Osteocyte (in vitro differentiated cells): ENCODE data around the gene SLC6A6. TPM values are rescaled to one million over a fixed set of nuclear protein-coding genes. Genes with fewer than 3 reads are reported as not detected.

Experiments used
- DNase-seq: peaks from one replicate; pipeline ENCODE4 v3.0.0; 2021; ENCODE audit warnings: mixed read lengths; ENCODE audit not compliant: unreplicated experiment; ENCODE audit errors: extremely low spot score
- H3K27ac Mint-ChIP-seq: one replicate; pipeline ENCODE4 v1.8.0; 2021; ENCODE audit warnings: mild to moderate bottlenecking, mixed read lengths; ENCODE audit not compliant: unreplicated experiment
- H3K27me3 Mint-ChIP-seq: one replicate; pipeline ENCODE4 v1.8.0; 2021; ENCODE audit warnings: mixed read lengths; ENCODE audit not compliant: unreplicated experiment
- H3K36me3 Mint-ChIP-seq: one replicate; pipeline ENCODE4 v1.8.0; 2021; ENCODE audit warnings: mixed read lengths; ENCODE audit not compliant: unreplicated experiment
- H3K4me1 Mint-ChIP-seq: one replicate; pipeline ENCODE4 v1.8.0; 2021; ENCODE audit warnings: mixed read lengths; ENCODE audit not compliant: unreplicated experiment
- H3K4me3 Mint-ChIP-seq: one replicate; pipeline ENCODE4 v1.8.0; 2021; ENCODE audit warnings: mild to moderate bottlenecking, moderate library complexity, mixed read lengths; ENCODE audit not compliant: unreplicated experiment
- H3K9me3 Mint-ChIP-seq: one replicate; pipeline ENCODE4 v1.8.0; 2021; ENCODE audit warnings: mixed read lengths; ENCODE audit not compliant: unreplicated experiment
- CTCF ChIP-seq: fragments of 200-600 bp; sonication (generic); IDR thresholded peaks from 2 replicates; pipeline ENCODE4 v1.5.0; 2021; ENCODE audit warnings: antibody characterized with exemption, mild to moderate bottlenecking, moderate library complexity
- total RNA-seq: library from RNA; stranded (reverse); gene quantifications from 2 replicates; pipeline ENCODE4 v1.2.1, GENCODE V29; 2021

Gene SLC6A6
- total RNA-seq, 1 donor from 2014 or later, result 41.9 TPM

GRCh38 chr3:14488286-14489041 is 86.1 kb downstream of the SLC6A6 start:
- no peak overlapping the region for H3K4me3 Mint-ChIP-seq
- peaks cover 5% of the 10 kb centered on the region for H3K4me1 Mint-ChIP-seq
- H3K27me3 Mint-ChIP-seq, result no peaks in the 10 kb centered on the region
- no peak overlapping the region for H3K27ac Mint-ChIP-seq
- no peak for TF ChIP-seq CTCF
- no peaks in the 10 kb centered on the region for H3K9me3 Mint-ChIP-seq
- no peak for DNase-seq
- H3K36me3 Mint-ChIP-seq, result peaks cover 34% of the 10 kb centered on the region

GRCh38 chr3:14489641-14490040 is 87.2 kb downstream of the SLC6A6 start:
- DNase-seq, result no peak
- Mint-ChIP-seq H3K4me1 (peaks cover 5% of the 10 kb centered on the region), H3K9me3 (no peaks in the 10 kb centered on the region), H3K36me3 (peaks cover 25% of the 10 kb centered on the region), H3K4me3 (no peak overlapping the region), H3K27me3 (no peaks in the 10 kb centered on the region), H3K27ac (no peak overlapping the region)
- no peak for TF ChIP-seq CTCF

- TF ChIP-seq CTCF, result no peak
- Mint-ChIP-seq H3K9me3 (no peaks in the 10 kb centered on the region), H3K27me3 (no peaks in the 10 kb centered on the region), H3K4me1 (peaks cover 5% of the 10 kb centered on the region), H3K27ac (no peak overlapping the region), H3K36me3 (peaks cover 20% of the 10 kb centered on the region), H3K4me3 (no peak overlapping the region)
- no peak for DNase-seq
Measured at GRCh38 chr3:14490255-14490654, 87.8 kb downstream of the SLC6A6 start.

DNA sequence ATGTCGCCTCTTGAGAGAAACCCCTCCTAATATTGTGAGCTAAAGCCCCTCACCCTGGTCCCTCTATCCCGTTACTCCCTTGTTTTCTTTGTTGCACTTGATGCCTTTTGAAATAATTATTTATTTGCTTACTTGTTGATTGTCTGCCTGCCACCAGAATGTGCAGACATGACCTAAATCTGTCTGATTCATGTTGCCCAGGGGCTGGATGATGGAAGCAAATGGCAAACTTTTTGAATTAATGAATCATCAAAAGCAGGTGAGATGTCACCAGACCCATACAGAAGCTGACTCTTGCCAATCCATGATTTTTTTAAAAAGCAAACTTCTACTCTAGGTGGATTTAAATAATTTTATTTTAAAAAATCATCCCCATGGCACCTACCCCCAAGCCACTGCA is 88.4 kb downstream of the SLC6A6 start:
- Mint-ChIP-seq H3K4me3 (no peak overlapping the region), H3K36me3 (peaks cover 14% of the 10 kb centered on the region), H3K9me3 (no peaks in the 10 kb centered on the region), H3K4me1 (peaks cover 5% of the 10 kb centered on the region), H3K27me3 (no peaks in the 10 kb centered on the region), H3K27ac (no peak overlapping the region)
- DNase-seq, result no peak
- TF ChIP-seq CTCF, result no peak

DNA sequence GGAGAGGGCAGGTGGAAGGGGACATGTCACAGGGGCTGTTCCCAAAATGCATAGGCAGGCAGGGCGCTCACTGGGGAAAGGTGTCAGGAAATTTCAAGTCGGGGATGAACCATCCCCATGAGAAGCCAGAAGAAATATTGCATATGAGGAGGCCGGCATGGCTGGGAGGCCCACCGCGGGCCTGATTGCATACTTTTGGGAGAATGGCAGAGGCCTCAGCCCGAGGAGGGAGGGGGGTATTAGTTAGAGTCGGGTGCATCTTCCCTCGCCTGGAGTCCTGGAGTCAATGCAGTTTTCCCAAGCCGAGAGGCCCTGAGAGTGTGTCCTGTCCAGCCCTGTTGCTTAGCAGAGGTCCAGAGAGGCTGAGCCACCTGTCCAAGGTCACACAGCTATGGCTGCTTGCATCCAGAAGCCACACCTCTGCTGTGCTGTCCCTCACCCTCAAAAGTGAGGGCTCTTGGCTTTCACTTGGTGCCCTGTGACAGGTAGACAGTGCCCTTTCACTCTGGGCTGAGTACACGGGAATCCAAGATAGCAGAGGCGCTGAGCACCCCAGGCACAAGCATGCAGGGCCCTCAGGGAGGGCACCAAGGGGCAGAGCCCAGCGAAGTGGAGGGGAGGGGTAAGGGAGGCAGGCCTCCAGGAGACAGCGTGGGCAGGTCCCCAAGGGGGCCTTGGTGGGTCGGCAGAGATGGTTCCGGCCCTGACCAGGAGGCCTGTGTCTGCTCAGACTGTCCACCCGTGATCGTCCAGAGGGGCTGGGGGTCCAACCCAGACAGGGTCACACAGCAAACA is 89.2 kb downstream of the SLC6A6 start:
- Mint-ChIP-seq H3K36me3 (peaks cover 12% of the 10 kb centered on the region), H3K4me3 (no peak overlapping the region), H3K27ac (no peak overlapping the region), H3K9me3 (no peaks in the 10 kb centered on the region), H3K4me1 (peaks cover 5% of the 10 kb centered on the region), H3K27me3 (peaks cover 2% of the 10 kb centered on the region)
- DNase-seq, result no peak
- TF ChIP-seq CTCF, result no peak
